H9 (cell line): ENCODE measurements around the gene PCCA. TPM values are rescaled to one million over a fixed set of nuclear protein-coding genes. Genes with fewer than 3 reads are reported as not detected.

Experiments
- DNase-seq: peaks from one replicate; pipeline ENCODE4 v3.0.0-alpha.2; 2017
- H2AFZ ChIP-seq: one replicate; pipeline ENCODE4 v1.6.1; 2013; ENCODE audit warnings: mild to moderate bottlenecking, low read length, control low read depth, moderate library complexity
- H2AK5ac ChIP-seq: 2 replicates; pipeline ENCODE4 v1.6.1; 2013; ENCODE audit warnings: low read length, control low read depth, mixed read lengths; ENCODE audit not compliant: insufficient read length
- H2BK120ac ChIP-seq: one replicate; pipeline ENCODE4 v1.6.1; 2013; ENCODE audit warnings: low read depth, mild to moderate bottlenecking, low read length, control low read depth, inconsistent platforms; ENCODE audit not compliant: poor library complexity, severe bottlenecking
- H2BK12ac ChIP-seq: 2 replicates; pipeline ENCODE4 v1.6.1; 2013; ENCODE audit warnings: low read length, control low read depth, mixed read lengths, low read depth; ENCODE audit not compliant: insufficient read length
- H2BK15ac ChIP-seq: 2 replicates; pipeline ENCODE4 v1.6.1; 2013; ENCODE audit warnings: low read depth, low read length, control low read depth
- H2BK20ac ChIP-seq: one replicate; pipeline ENCODE4 v1.6.1; 2013; ENCODE audit warnings: low read depth, mild to moderate bottlenecking, low read length, control low read depth, inconsistent platforms; ENCODE audit not compliant: poor library complexity, severe bottlenecking
- H2BK5ac ChIP-seq: 2 replicates; pipeline ENCODE4 v1.6.1; 2013; ENCODE audit warnings: low read length, control low read depth, mixed read lengths; ENCODE audit not compliant: insufficient read length
- H3K14ac ChIP-seq: 2 replicates; pipeline ENCODE4 v1.6.1; 2013; ENCODE audit warnings: low read length, control low read depth; ENCODE audit not compliant: insufficient read depth
- H3K18ac ChIP-seq: 2 replicates; pipeline ENCODE4 v1.6.1; 2013; ENCODE audit warnings: low read depth, mild to moderate bottlenecking, mixed read lengths, low read length, control low read depth; ENCODE audit not compliant: insufficient read length
- H3K23ac ChIP-seq: 2 replicates; pipeline ENCODE4 v1.6.1; 2013; ENCODE audit warnings: low read length, control low read depth, mixed read lengths, low read depth; ENCODE audit not compliant: insufficient read length
- H3K23me2 ChIP-seq: 2 replicates; pipeline ENCODE4 v1.6.1; 2013; ENCODE audit warnings: low read depth, mild to moderate bottlenecking, mixed read lengths, low read length, control low read depth; ENCODE audit not compliant: insufficient read length, poor library complexity, severe bottlenecking
- H3K27ac ChIP-seq: 2 replicates; pipeline ENCODE4 v1.5.1; 2013; ENCODE audit warnings: low read length, control low read depth, mixed read lengths, low read depth; ENCODE audit not compliant: insufficient read length
- H3K27me3 ChIP-seq: 2 replicates; pipeline ENCODE4 v1.6.1; 2013; ENCODE audit warnings: low read length, control low read depth, inconsistent platforms; ENCODE audit not compliant: insufficient read depth
- H3K4ac ChIP-seq: 2 replicates; pipeline ENCODE4 v1.6.1; 2013; ENCODE audit warnings: low read depth, mild to moderate bottlenecking, control low read depth, inconsistent platforms, low read length, moderate library complexity
- H3K4me1 ChIP-seq: 2 replicates; pipeline ENCODE4 v1.6.1; 2013; ENCODE audit warnings: low read length, control low read depth, inconsistent platforms; ENCODE audit not compliant: insufficient read depth
- H3K4me2 ChIP-seq: 2 replicates; pipeline ENCODE4 v1.6.1; 2013; ENCODE audit warnings: low read length, control low read depth, mixed read lengths; ENCODE audit not compliant: insufficient read length, insufficient read depth
- H3K56ac ChIP-seq: 2 replicates; pipeline ENCODE4 v1.6.1; 2013; ENCODE audit warnings: low read depth, mild to moderate bottlenecking, mixed read lengths, low read length, control low read depth; ENCODE audit not compliant: insufficient read length
- H3K79me1 ChIP-seq: 2 replicates; pipeline ENCODE4 v1.6.1; 2013; ENCODE audit warnings: low read depth, mild to moderate bottlenecking, moderate library complexity, low read length, control low read depth, inconsistent platforms; ENCODE audit not compliant: insufficient read depth, poor library complexity, severe bottlenecking
- H3K79me2 ChIP-seq: 2 replicates; pipeline ENCODE4 v1.6.1; 2013; ENCODE audit warnings: low read length, control low read depth, inconsistent platforms; ENCODE audit not compliant: insufficient read depth
- H3K9ac ChIP-seq: 2 replicates; pipeline ENCODE4 v1.6.1; 2013; ENCODE audit warnings: low read length, control low read depth, mixed read lengths; ENCODE audit not compliant: insufficient read length; ENCODE audit errors: extremely low read depth
- H3K9me3 ChIP-seq: one replicate; pipeline ENCODE4 v1.6.1; 2013; ENCODE audit warnings: low read depth, low read length, inconsistent platforms; ENCODE audit not compliant: control insufficient read depth
- H3T11ph ChIP-seq: one replicate; pipeline ENCODE4 v1.6.1; 2013; ENCODE audit warnings: mild to moderate bottlenecking, low read length, control low read depth, inconsistent platforms
- H4K20me1 ChIP-seq: one replicate; pipeline ENCODE4 v1.6.1; 2013; ENCODE audit not compliant: control insufficient read depth, insufficient read length, insufficient read depth
- H4K5ac ChIP-seq: 2 replicates; pipeline ENCODE4 v1.6.1; 2013; ENCODE audit warnings: low read depth, mild to moderate bottlenecking, mixed read lengths, low read length, control low read depth; ENCODE audit not compliant: insufficient read length
- H4K8ac ChIP-seq: replicated peaks from 2 replicates; pipeline ENCODE4 v1.6.1; 2013; ENCODE audit warnings: low read length, control low read depth, mixed read lengths, low read depth; ENCODE audit not compliant: insufficient read length
- H4K91ac ChIP-seq: 2 replicates; pipeline ENCODE4 v1.6.1; 2013; ENCODE audit warnings: low read depth, mild to moderate bottlenecking, moderate library complexity, mixed read lengths, low read length, control low read depth; ENCODE audit not compliant: insufficient read length
- H3K27ac Mint-ChIP-seq, 3 experiments: 2 replicates in 2 of 3; 3 replicates in 1 of 3; pipeline ENCODE4 v1.8.0; 2020 to 2021; ENCODE audit warnings: mixed read lengths in 3 of 3, mild to moderate bottlenecking in 1 of 3, moderate library complexity in 1 of 3
- H3K27me3 Mint-ChIP-seq: 2 replicates; pipeline ENCODE4 v1.8.0; 2021; ENCODE audit warnings: low read depth, mild to moderate bottlenecking, moderate library complexity, mixed read lengths
- H3K36me3 Mint-ChIP-seq, 3 experiments: 2 replicates in 2 of 3; 3 replicates in 1 of 3; pipeline ENCODE4 v1.8.0; 2020 to 2021; ENCODE audit warnings: low read depth in 3 of 3, mixed read lengths in 3 of 3; ENCODE audit not compliant: insufficient read depth in 1 of 3
- H3K4me1 Mint-ChIP-seq, 2 experiments: 2 replicates each; pipeline ENCODE4 v1.8.0; 2020; ENCODE audit warnings: mixed read lengths in 2 of 2
- H3K4me3 Mint-ChIP-seq, 2 experiments: 2 replicates in 1 of 2; 3 replicates in 1 of 2; pipeline ENCODE4 v1.8.0; 2020 to 2021; ENCODE audit warnings: mild to moderate bottlenecking in 2 of 2, mixed read lengths in 2 of 2, moderate library complexity in 1 of 2
- H3K9me3 Mint-ChIP-seq, 2 experiments: 2 replicates in 1 of 2; 3 replicates in 1 of 2; pipeline ENCODE4 v1.8.0; 2020; ENCODE audit warnings: mild to moderate bottlenecking in 2 of 2, mixed read lengths in 2 of 2, moderate library complexity in 1 of 2
- WGBS: extraction: QIAGEN DNeasy Blood & Tissue Kit; methylation state at CpG from one replicate; pipeline ENCODE4 v1.1.7; 2013; ENCODE audit warnings: missing lambda C conversion rate, low lambda C conversion rate, mixed read lengths; ENCODE audit not compliant: insufficient read length; ENCODE audit errors: extremely low coverage; 5-methylcytosine and 5-hydroxymethylcytosine counted together
- total RNA-seq: library from RNA; stranded (reverse); gene quantifications from 2 replicates; pipeline ENCODE4 v1.2.1, GENCODE V29; 2021
- TF ChIP-seq, protein P1 (sequence below): fragments of 200-600 bp; sonication (generic); conservative IDR thresholded peaks from 3 replicates; pipeline ENCODE4 v1.8.0; 2021; ENCODE audit warnings: antibody characterized with exemption, mild to moderate bottlenecking

The PCCA gene
- total RNA-seq, 1 experiment from 2014 or later, result 56.5 TPM

DNA sequence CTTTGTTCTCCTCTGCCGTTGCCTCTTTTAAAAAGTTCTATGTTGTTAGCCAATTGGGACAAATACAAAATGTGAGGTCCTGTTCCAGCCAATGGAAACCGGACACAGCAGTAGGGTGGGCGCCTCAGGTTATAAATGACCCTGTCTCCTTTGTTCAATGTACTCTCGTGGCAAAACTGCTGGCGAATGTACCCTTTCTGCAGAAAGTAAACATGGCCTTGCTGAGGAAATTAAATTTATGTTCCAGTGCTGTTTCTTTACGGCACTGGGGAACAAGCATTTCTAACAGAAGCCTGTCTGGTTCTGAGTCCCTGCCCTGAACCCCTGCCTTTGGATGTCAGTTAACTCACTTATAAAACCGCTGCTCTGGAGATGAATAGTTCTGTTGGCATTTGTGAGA, 140.7 kb downstream of the PCCA start:
- Histone ChIP-seq H3K9ac (no peak overlapping the region), H3K4me1 (peaks cover 5% of the 10 kb centered on the region; the same call in 1 of the 2 replicates)

More for the DNA sequence above, 140.7 kb downstream of the PCCA start:
- Mint-ChIP-seq H3K9me3 (no peaks in the 10 kb centered on the region), H3K27ac (no peak overlapping the region), H3K27me3 (no peaks in the 10 kb centered on the region), H3K36me3 (no peaks in the 10 kb centered on the region; a peak in 1 of 7 replicates), H3K4me1 (peaks cover 27 to 35% of the 10 kb centered on the region in 2 experiments), H3K4me3 (no peak overlapping the region)
- no peak overlapping the region for H2BK15ac ChIP-seq
- no peak overlapping the region for H4K5ac ChIP-seq
- H3K79me2 ChIP-seq, result no peaks in the 10 kb centered on the region; the same call in 1 of the 2 replicates
- no peak overlapping the region for H3K4me2 ChIP-seq
- no peak overlapping the region for H2BK5ac ChIP-seq
- no peaks in the 10 kb centered on the region for H4K20me1 ChIP-seq
- no CpG with 5 or more reads among the region's 7 CpGs for WGBS
- H3K14ac ChIP-seq, result no peak overlapping the region
- no peak overlapping the region for H4K91ac ChIP-seq
- H3K27ac ChIP-seq, result no peak overlapping the region
- no peak overlapping the region for H3K18ac ChIP-seq
- no peak overlapping the region for H2AK5ac ChIP-seq
- TF ChIP-seq, protein P1, sequence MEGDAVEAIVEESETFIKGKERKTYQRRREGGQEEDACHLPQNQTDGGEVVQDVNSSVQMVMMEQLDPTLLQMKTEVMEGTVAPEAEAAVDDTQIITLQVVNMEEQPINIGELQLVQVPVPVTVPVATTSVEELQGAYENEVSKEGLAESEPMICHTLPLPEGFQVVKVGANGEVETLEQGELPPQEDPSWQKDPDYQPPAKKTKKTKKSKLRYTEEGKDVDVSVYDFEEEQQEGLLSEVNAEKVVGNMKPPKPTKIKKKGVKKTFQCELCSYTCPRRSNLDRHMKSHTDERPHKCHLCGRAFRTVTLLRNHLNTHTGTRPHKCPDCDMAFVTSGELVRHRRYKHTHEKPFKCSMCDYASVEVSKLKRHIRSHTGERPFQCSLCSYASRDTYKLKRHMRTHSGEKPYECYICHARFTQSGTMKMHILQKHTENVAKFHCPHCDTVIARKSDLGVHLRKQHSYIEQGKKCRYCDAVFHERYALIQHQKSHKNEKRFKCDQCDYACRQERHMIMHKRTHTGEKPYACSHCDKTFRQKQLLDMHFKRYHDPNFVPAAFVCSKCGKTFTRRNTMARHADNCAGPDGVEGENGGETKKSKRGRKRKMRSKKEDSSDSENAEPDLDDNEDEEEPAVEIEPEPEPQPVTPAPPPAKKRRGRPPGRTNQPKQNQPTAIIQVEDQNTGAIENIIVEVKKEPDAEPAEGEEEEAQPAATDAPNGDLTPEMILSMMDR, result no peak
- no peaks in the 10 kb centered on the region for H3K9me3 ChIP-seq
- no peak overlapping the region for H3K56ac ChIP-seq
- no peak overlapping the region for H2AFZ ChIP-seq
- no peak overlapping the region for H3K23ac ChIP-seq
- H3K79me1 ChIP-seq, result no peaks in the 10 kb centered on the region
- DNase-seq, result no peak
- no peak overlapping the region for H3T11ph ChIP-seq
- H2BK120ac ChIP-seq, result no peak overlapping the region
- no peak overlapping the region for H4K8ac ChIP-seq
- no peak overlapping the region for H3K4ac ChIP-seq
- H3K27me3 ChIP-seq, result no peaks in the 10 kb centered on the region
- no peak overlapping the region for H2BK20ac ChIP-seq
- no peak overlapping the region for H2BK12ac ChIP-seq
- no peaks in the 10 kb centered on the region for H3K23me2 ChIP-seq
